Ovary (tissue), 3 donors: ENCODE results near the gene PRDM16.

Source experiments
- CTCF ChIP-seq, 3 donors: fragments of 450-650 bp in 2 of 3; fragments of 200-600 bp in 1 of 3; IDR thresholded peaks; one replicate each; pipeline versions ENCODE4 v1.5.1 to v1.8.0; 2016 to 2022; ENCODE audit warnings: antibody characterized with exemption in 3 of 3, mild to moderate bottlenecking in 1 of 3
- EP300 ChIP-seq: sonication (generic); formaldehyde crosslinking; IDR thresholded peaks from one replicate; pipeline ENCODE4 v1.6.1; 2017; ENCODE audit warnings: antibody characterized with exemption
- donor health status: DM: no; HTN: no; CAD: no.

- TF ChIP-seq CTCF (IDR thresholded peaks at IDR 0.05): no peak
- no peak for TF ChIP-seq EP300
Measured at GRCh38 chr1:3030663-3031381, 38.2 kb upstream of the PRDM16 start.
